GM12874 (cell line): Measurements from ENCODE around the gene UBASH3B.

ENCODE experiments used
- TF ChIP-seq, protein P1 (sequence below): IDR thresholded peaks from 2 replicates; pipeline ENCODE4 v1.5.1; 2011; ENCODE audit warnings: low read depth, mild to moderate bottlenecking, control low read depth, low read length, moderate library complexity; ENCODE audit not compliant: insufficient read depth

The UBASH3B gene

GRCh38 chr11:122721201-122721963 lies 65.9 kb downstream of the UBASH3B start:
- TF ChIP-seq, protein P1, sequence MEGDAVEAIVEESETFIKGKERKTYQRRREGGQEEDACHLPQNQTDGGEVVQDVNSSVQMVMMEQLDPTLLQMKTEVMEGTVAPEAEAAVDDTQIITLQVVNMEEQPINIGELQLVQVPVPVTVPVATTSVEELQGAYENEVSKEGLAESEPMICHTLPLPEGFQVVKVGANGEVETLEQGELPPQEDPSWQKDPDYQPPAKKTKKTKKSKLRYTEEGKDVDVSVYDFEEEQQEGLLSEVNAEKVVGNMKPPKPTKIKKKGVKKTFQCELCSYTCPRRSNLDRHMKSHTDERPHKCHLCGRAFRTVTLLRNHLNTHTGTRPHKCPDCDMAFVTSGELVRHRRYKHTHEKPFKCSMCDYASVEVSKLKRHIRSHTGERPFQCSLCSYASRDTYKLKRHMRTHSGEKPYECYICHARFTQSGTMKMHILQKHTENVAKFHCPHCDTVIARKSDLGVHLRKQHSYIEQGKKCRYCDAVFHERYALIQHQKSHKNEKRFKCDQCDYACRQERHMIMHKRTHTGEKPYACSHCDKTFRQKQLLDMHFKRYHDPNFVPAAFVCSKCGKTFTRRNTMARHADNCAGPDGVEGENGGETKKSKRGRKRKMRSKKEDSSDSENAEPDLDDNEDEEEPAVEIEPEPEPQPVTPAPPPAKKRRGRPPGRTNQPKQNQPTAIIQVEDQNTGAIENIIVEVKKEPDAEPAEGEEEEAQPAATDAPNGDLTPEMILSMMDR = no peak

DNA sequence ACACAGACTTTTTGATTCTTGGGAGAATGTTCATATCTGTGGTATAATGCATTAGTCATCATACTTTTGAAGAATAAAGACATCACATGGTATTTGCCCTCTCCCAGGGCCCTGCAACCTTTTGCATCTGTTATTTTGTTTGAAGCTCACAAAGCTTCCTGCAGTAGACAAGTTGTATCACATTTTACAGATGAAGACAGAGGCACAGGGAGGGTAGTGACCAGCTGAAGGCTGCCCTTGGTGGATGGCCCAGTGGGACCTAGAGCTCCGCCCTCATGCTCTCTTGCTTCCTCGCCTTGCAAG lies 66.4 kb downstream of the UBASH3B start:
- TF ChIP-seq, protein P1 = no peak

- TF ChIP-seq, protein P1 = no peak
Measured at GRCh38 chr11:122723106-122723505, 67.6 kb downstream of the UBASH3B start.

DNA sequence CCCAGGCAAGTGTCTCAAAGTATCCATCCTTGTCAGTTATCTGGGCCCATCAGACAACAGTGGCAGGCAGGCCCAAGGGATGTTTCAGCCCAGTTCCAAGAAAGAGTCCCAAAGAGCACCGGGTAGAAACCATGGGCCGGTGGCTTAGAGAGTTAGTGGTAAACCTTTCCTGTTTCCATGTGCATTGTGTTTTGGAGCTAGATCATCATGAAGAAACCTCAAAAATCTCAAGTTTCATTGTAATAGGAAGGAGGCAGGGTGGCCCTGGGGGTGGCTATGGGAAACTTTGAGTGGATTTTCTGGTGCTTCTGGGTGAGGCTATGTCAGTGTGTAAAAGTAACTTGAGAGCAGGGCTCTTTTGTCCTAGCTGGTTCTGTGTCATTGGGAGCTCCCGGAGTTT lies 68.1 kb downstream of the UBASH3B start:
- TF ChIP-seq, protein P1 = no peak

DNA sequence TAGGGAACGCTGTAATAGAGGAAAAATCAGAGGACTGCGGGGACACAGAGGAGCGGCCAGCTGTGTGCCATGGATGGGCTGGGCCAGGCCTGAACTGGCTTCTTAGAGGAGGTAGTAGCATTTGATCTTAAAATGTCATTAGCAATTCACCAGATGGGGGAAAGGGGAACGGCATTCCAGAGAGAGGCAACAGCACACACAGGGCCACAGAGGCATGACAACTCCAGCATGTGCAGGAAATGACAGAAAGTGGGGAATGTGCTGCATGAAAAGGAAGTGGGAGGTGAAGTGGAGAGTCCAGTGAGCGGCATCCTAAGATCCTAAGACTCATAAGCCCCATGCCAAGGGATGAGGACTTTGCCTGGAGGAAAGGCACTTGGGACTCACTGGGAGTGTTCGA lies 69.0 kb downstream of the UBASH3B start:
- TF ChIP-seq, protein P1 = no peak

DNA sequence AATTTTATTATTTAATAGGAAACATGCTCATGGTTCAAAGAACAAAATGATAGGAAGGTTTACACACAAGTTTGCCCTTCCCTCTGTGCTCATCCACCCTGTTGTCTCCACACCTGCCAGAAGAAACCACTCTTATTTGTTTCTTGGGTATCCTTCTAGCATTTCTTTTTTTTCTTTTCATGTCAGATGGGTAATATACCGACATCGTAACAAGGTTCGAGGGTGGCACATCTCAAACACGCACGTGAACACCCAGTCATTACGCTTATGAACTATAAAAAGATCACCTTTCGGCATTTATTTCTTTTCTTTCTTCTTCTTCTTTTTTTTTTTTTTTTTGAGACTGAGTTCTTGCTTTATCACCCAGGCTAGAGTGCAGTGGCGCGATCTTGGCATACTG lies 70.5 kb downstream of the UBASH3B start:
- TF ChIP-seq, protein P1 = no peak

DNA sequence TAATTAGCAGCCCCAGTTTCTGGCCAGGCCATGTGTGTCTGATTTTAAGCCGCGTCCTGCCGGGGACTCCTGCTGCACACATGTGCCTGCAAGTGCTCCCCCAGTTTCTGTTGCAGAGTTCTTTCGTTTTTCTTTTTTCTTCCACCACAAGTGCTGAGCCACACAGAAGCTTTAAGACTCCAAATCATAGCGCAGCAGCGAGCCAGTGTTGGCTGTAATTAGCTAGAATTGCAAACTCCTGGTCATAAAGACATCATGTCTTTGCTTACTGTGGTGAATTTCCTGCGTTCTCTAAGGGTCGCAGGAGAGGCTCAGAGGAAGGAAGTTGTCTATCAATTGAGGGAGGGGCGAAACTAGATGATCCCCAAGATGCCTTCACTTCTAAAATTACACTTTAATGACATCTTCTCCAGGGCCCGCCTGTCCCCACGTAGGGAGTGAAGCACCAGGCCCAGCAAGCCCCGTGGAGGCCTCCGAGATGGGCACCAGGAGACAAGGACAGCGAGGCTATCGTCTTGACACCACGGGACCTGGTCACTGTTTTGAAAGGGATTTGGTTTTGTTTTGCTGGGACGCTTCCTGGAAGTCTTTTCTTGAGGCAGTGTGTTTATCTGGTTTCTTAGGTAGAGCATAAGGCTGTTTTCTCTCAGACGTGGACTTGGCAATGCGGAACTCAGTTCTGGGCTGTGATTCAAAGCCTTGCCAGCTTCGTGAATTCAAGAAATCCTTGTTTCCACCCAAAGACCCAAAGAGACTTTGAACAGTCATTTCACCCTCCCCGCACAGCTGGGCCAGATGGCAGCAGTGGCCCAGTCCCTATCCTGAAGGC lies 71.8 kb downstream of the UBASH3B start:
- TF ChIP-seq, protein P1 = no peak
